Activated T-cell treated with anti-CD3 and anti-CD28 coated beads, Interleukin-2, amount 50 U/mL, for 72 hours (primary cell): ENCODE data around the gene MICALL2. TPM values are rescaled to one million over a fixed set of nuclear protein-coding genes. Genes with fewer than 3 reads are reported as not detected.

Source experiments
- ATAC-seq, 2 donors: fragments of 150-1000 bp; cut with Tn5 transposase; replicated peaks in 1 of 2; 2 replicates each; pipeline ENCODE4 v1.10.0; 2021; ENCODE audit warnings: moderate library complexity in 2 of 2, mild to moderate bottlenecking in 1 of 2
- DNase-seq, 2 donors: peaks; one replicate each; pipeline ENCODE4 v3.0.0; 2021 to 2022; ENCODE audit warnings: mixed read lengths in 1 of 2
- H3K27ac Mint-ChIP-seq: one replicate; pipeline ENCODE4 v1.8.0; 2022; ENCODE audit warnings: mild to moderate bottlenecking, moderate library complexity, mixed read lengths
- H3K27me3 Mint-ChIP-seq: one replicate; pipeline ENCODE4 v1.8.0; 2022; ENCODE audit warnings: low read depth, mixed read lengths
- H3K36me3 Mint-ChIP-seq, 2 donors: one replicate each; pipeline ENCODE4 v1.8.0; 2022; ENCODE audit warnings: mixed read lengths in 2 of 2, mild to moderate bottlenecking in 1 of 2; ENCODE audit not compliant: insufficient read depth in 2 of 2
- H3K4me1 Mint-ChIP-seq: one replicate; pipeline ENCODE4 v1.8.0; 2022; ENCODE audit warnings: low read depth, mixed read lengths
- H3K4me3 Mint-ChIP-seq, 2 donors: one replicate each; pipeline ENCODE4 v1.8.0; 2022; ENCODE audit warnings: mild to moderate bottlenecking in 2 of 2, mixed read lengths in 2 of 2, moderate library complexity in 2 of 2
- H3K9me3 Mint-ChIP-seq, 2 donors: one replicate each; pipeline ENCODE4 v1.8.0; 2022; ENCODE audit warnings: mixed read lengths in 2 of 2
- total RNA-seq, 2 donors: library from RNA; stranded (reverse); gene quantifications; one replicate each; pipeline ENCODE4 v1.2.3, GENCODE V29; 2022

Gene MICALL2
- 1 to 10 TPM; 3.5 to 3.7 TPM for total RNA-seq

GRCh38 chr7:1458683-1459511, at the start of gene MICALL2:
MICALL2 (minus strand) TSS chr7:1459470; CDS start chr7:1459326, 144 bp downstream.
- ATAC-seq (peak; percentile 32 to 37), DNase-seq (peak; percentile 57 to 64)
- Mint-ChIP-seq H3K27me3 (no peaks in the 10 kb centered on the region), H3K9me3 (no peaks in the 10 kb centered on the region), H3K4me1 (peaks cover 15% of the 10 kb centered on the region), H3K36me3 (no peaks in the 10 kb centered on the region), H3K4me3 (peak within 1 kb of the TSS; percentile 87 to 88), H3K27ac (no peak within 1 kb of the TSS)

GRCh38 chr7:1508277-1508758, 49.0 kb upstream of the MICALL2 start:
- H3K27ac Mint-ChIP-seq, result no peak overlapping the region
- ATAC-seq, result no peak

GRCh38 chr7:1505731-1506550, 46.7 kb upstream of the MICALL2 start:
- H3K4me3 Mint-ChIP-seq, result peak overlapping the region; percentile 80 to 93
- no peak overlapping the region for H3K27ac Mint-ChIP-seq
- H3K36me3 Mint-ChIP-seq, result peaks cover 4 to 11% of the 10 kb centered on the region in 2 donors
- H3K4me1 Mint-ChIP-seq, result peaks cover 52% of the 10 kb centered on the region
- H3K9me3 Mint-ChIP-seq, result no peaks in the 10 kb centered on the region
- no peak for ATAC-seq
- no peaks in the 10 kb centered on the region for H3K27me3 Mint-ChIP-seq
- peak in 1 of 2 donors; percentile 28 for DNase-seq

More at GRCh38 chr7:1508277-1508758, 49.0 kb upstream of the MICALL2 start:
- DNase-seq, result no peak
- Mint-ChIP-seq H3K4me3 (peak overlapping the region in 1 of 2 donors; percentile 29), H3K27me3 (no peaks in the 10 kb centered on the region), H3K4me1 (peaks cover 47% of the 10 kb centered on the region), H3K9me3 (no peaks in the 10 kb centered on the region), H3K36me3 (peaks cover 0 to 2% of the 10 kb centered on the region in 2 donors)

- peak within 1 kb of the TSS; percentile 88 for H3K27ac Mint-ChIP-seq
- DNase-seq (peak; percentile 93 to 94), ATAC-seq (peak; percentile 92 to 94)
- peak within 1 kb of the TSS; percentile 93 for H3K4me3 Mint-ChIP-seq
- H3K36me3 Mint-ChIP-seq, result peaks cover 4 to 11% of the 10 kb centered on the region in 2 donors
- peaks cover 59% of the 10 kb centered on the region for H3K4me1 Mint-ChIP-seq
- H3K27me3 Mint-ChIP-seq, result no peaks in the 10 kb centered on the region
- H3K9me3 Mint-ChIP-seq, result no peaks in the 10 kb centered on the region
These were observed 44.8 kb upstream of the MICALL2 start, which contains the start of gene INTS1 for GRCh38 chr7:1503816-1504775. INTS1 (minus strand) TSS chr7:1504389; CDS start chr7:1503960, 429 bp downstream.

GRCh38 chr7:1503390-1503789, 44.1 kb upstream of the MICALL2 start:
- Mint-ChIP-seq H3K27me3 (no peaks in the 10 kb centered on the region), H3K4me3 (peak overlapping the region; percentile 91 to 93), H3K27ac (peak overlapping the region; percentile 88), H3K36me3 (peaks cover 4 to 11% of the 10 kb centered on the region in 2 donors), H3K9me3 (no peaks in the 10 kb centered on the region), H3K4me1 (peaks cover 57% of the 10 kb centered on the region)
- ATAC-seq (no peak), DNase-seq (no peak)

GRCh38 chr7:1502845-1503244, 43.6 kb upstream of the MICALL2 start:
- peaks cover 4 to 11% of the 10 kb centered on the region in 2 donors for H3K36me3 Mint-ChIP-seq
- no peaks in the 10 kb centered on the region for H3K9me3 Mint-ChIP-seq
- peak overlapping the region; percentile 91 to 93 for H3K4me3 Mint-ChIP-seq
- peaks cover 53% of the 10 kb centered on the region for H3K4me1 Mint-ChIP-seq
- no peak for ATAC-seq
- peak overlapping the region; percentile 88 for H3K27ac Mint-ChIP-seq
- no peaks in the 10 kb centered on the region for H3K27me3 Mint-ChIP-seq
- no peak for DNase-seq

- Mint-ChIP-seq H3K4me3 (peak overlapping the region; percentile 91 to 93), H3K4me1 (peaks cover 43% of the 10 kb centered on the region), H3K27ac (peak overlapping the region; percentile 79), H3K36me3 (peaks cover 4 to 11% of the 10 kb centered on the region in 2 donors), H3K9me3 (no peaks in the 10 kb centered on the region), H3K27me3 (no peaks in the 10 kb centered on the region)
- ATAC-seq, result no peak
- DNase-seq, result no peak
These were observed 42.4 kb upstream of the MICALL2 start for GRCh38 chr7:1501487-1502270.

- peaks cover 32% of the 10 kb centered on the region for H3K4me1 Mint-ChIP-seq
- H3K27ac Mint-ChIP-seq, result no peak overlapping the region
- peaks cover 4 to 11% of the 10 kb centered on the region in 2 donors for H3K36me3 Mint-ChIP-seq
These were observed 41.0 kb upstream of the MICALL2 start for GRCh38 chr7:1500064-1500807.

GRCh38 chr7:1499367-1500029, 40.2 kb upstream of the MICALL2 start:
- H3K27ac Mint-ChIP-seq, result no peak overlapping the region
- H3K4me3 Mint-ChIP-seq, result no peak overlapping the region

More at GRCh38 chr7:1500064-1500807, 41.0 kb upstream of the MICALL2 start:
- DNase-seq (no peak), ATAC-seq (no peak)
- H3K9me3 Mint-ChIP-seq, result no peaks in the 10 kb centered on the region
- no peaks in the 10 kb centered on the region for H3K27me3 Mint-ChIP-seq
- no peak overlapping the region for H3K4me3 Mint-ChIP-seq

GRCh38 chr7:1498370-1499305, 39.4 kb upstream of the MICALL2 start:
- no peaks in the 10 kb centered on the region for H3K27me3 Mint-ChIP-seq
- ATAC-seq (no peak), DNase-seq (no peak)
- peaks cover 4 to 11% of the 10 kb centered on the region in 2 donors for H3K36me3 Mint-ChIP-seq
- H3K9me3 Mint-ChIP-seq, result no peaks in the 10 kb centered on the region
- H3K4me1 Mint-ChIP-seq, result peaks cover 29% of the 10 kb centered on the region
- H3K27ac Mint-ChIP-seq, result no peak overlapping the region
- no peak overlapping the region for H3K4me3 Mint-ChIP-seq

More at GRCh38 chr7:1499367-1500029, 40.2 kb upstream of the MICALL2 start:
- Mint-ChIP-seq H3K9me3 (no peaks in the 10 kb centered on the region), H3K27me3 (no peaks in the 10 kb centered on the region), H3K4me1 (peaks cover 29% of the 10 kb centered on the region), H3K36me3 (peaks cover 4 to 11% of the 10 kb centered on the region in 2 donors)
- ATAC-seq (no peak), DNase-seq (no peak)
